GM19023 (cell line): ENCODE measurements around the gene GRM4.
"Not testable (repeated sequence)": the region's sequence is repeated elsewhere in the genome, so short reads cannot be mapped to it uniquely, and the experiment has no call there.

Experiments
- ATAC-seq: cut with Tn5 transposase; IDR thresholded peaks from one replicate; pipeline ENCODE4 v1.9.1; 2021; ENCODE audit warnings: mild to moderate bottlenecking, moderate library complexity; ENCODE audit not compliant: unreplicated experiment

Gene GRM4

DNA sequence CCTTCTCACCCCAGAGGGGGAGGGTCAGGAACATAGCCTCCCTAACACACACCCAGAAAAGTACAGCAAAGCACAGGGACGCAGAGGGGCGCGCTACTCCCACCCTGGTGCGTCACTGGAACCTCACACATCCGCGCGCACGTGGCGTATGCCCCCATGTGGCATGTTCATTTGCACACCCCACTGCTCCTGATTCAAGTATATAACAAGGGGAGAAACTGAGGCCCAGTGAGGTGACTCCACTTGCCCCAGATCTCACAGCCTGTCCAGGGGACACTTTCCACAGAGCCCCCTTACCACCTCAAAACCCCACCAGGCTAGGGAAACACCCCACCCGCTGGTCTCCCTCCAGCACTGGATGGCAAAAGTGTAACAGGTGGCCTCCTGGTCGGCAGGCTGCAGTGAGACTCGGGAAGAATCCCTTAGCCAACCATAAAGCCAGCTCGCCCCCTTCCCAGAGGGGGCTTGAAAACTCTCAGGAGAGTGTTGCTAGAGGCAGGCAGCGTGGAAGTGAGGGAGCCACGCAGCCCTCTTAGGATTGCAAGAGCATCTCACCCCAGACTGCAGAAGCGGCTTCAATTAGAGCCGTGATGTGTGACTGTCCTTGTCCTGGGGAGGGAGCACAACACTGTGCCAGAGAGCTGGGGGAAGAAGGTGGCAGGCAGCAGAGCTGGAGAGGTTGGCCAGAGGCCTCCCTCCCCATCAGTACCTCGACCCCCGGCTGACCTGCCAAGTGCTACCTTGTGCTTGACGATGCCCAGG is at the start of gene GRM4:
GRM4 (minus strand) TSS at position 67 of the 762 bp plus-strand sequence. CDS start 12,591 bp downstream, outside the sequence.
- ATAC-seq = no peak

DNA sequence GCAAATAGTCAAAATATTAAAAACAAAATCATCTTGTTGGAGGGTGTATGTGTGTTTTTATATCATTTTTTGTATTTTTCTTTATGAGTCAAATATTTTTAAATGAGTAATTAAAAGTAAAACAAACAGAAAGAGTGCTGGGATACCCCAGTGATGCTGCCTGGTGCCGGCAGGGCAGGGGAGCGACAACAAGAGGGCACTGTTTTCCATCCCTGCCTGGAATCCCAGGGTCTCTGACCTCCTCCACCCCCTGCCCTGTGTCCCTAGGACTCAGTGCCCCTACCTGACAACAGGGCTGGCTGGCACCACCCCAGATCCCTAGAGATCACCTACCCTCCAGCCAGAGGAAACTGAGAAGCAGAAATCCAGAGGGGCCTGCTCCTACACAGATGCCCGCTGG is 48.9 kb upstream of the GRM4 start:
- ATAC-seq = no peak

- ATAC-seq = no peak
Measured at GRCh38 chr6:34190504-34191122, 44.7 kb upstream of the GRM4 start.

DNA sequence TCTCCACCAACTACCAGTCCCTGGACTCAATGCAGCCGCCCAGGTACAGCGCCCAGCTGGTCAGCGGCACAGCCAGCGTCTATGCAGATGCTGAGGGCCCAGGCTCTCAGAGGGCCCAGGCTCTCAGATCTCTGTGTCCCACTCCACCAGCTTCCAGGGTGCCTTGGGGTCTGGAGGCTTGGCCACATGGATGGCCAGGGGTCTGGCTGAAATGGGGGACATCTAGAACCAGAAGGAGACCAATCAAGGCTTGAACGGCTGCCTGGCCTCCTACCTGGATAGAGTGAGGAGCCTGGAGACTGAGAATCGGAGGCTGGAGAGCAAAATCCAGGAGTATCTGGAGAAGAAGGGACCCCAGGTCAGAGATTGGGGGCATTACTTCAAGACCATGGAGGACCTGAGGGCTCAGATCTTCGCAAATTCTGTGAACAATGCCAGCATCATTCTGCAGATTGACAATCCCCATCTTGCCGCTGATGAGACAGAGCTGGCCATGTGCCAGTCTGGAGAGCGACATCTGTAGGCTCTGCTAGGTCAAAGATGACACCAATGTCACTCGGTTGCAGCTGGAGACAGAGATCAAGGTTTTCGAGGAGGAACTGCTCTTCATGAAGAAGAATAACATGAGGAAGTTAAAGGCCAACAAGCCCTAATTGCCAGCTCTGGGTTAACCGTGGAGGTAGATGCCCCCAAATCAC is 44.1 kb upstream of the GRM4 start:
- ATAC-seq = no peak

DNA sequence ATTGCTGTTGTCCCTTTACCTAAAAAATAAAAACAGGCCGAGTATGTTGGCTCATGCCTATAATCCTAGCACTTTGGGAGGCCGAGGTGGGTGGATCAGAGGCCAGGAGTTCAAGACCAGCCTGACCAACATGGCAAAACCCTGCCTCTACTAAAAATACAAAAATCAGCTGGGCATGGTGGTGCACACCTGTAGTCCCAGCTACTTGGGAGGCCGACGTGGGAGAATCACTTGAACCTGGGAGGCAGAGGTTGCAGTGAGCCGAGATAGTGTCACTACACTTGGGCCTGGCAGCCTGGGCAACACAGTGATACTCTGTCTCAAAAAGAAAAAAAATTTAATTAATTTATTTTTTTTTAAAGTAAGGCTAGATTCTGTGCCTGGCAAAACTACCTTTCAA is 38.8 kb upstream of the GRM4 start:
- not testable (repeated sequence) for ATAC-seq

- no peak for ATAC-seq
Measured at GRCh38 chr6:34182751-34183531, 37.1 kb upstream of the GRM4 start.

- no peak for ATAC-seq
Measured at GRCh38 chr6:34181908-34182307, 36.0 kb upstream of the GRM4 start.

DNA sequence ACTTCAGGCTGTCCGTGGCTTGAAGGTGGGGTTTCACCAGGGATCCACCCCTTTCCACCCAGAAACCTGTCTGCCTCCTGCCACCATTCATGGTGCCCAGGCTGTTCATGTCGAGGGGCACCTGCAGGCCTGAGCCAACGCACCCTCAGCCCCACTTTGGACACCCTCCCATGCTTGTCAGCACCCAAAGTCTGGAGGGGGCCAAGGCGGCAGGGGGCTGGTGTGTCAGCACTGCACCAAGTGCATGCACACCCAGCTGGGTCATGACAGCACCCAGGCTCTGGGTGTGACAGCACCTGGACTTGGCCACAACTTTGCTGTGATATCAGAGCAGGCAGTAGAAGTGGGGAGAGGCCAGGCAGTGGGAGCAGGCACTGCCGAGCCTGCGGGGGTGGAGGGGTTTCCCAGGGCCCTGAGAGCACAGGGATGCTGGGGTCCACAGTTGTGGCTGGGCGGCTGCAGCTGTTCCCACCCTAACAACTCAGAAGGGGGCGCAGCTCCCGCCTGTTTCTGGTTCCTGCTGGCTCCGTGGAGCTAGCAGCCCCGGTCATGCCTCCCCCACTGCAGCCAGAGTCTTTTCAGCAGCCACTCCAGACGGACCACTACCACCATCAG is 33.3 kb upstream of the GRM4 start:
- ATAC-seq = no peak

GRCh38 chr6:34178357-34179105 is 32.6 kb upstream of the GRM4 start:
- no peak for ATAC-seq

DNA sequence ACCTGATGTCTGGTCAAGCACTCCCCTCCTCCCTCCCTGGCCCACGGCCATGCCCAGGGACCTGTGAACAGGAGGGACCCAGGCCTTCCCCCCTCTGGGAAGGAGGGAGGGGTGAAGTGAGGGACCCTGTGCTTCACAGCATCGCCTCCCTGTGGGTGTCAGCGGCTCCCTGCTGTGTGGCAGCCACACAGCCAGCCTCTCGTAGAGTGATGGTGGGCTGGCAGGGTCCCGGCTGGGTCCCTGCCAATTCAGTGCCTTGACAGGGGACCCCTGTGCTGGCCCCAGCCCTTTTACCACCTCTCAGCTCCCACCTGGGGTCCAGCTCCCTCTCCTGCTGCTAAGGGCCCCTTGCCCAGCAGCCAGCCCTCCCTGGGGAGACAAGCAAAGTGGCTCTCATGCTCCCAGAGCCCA is 31.3 kb upstream of the GRM4 start:
- no peak for ATAC-seq

DNA sequence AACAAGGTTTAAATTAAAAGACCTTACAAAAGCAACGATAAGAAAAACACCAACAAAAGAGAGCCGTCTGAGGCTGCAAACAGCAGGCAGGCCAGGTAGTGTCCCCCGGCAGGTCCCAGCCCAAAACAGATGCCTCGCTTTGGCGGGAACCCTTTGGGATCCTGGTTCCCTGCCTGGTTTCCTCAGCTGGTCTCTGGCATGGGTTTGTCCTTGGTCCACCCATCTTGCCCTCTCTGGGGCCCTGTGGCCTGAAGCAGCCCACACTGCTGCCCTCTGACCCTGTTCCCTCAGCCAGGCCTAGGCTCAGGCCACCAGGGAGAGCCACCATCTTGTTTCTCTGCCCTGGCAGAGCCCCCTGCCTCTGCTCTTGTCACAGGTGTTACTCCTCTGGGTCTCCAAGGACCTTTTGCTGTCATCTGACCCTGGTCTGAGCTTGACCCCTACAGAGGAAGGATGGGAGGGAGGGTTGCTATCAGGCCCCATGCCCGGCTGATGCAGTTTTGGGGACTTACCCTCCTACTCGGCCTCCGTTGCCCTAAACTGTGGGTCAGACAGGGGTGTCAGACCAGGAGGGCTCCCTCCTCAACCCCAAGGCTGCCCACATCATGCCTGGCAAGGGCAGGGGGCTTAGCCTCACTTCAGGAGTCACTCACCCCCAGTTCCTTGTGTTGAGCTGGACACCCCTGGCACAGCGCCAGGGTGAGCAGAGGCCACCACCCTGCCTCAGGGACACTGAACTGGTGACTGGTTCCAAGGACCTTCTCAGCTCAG is 30.6 kb upstream of the GRM4 start:
- ATAC-seq = no peak

GRCh38 chr6:34174846-34175399 is 29.0 kb upstream of the GRM4 start:
- ATAC-seq = no peak

DNA sequence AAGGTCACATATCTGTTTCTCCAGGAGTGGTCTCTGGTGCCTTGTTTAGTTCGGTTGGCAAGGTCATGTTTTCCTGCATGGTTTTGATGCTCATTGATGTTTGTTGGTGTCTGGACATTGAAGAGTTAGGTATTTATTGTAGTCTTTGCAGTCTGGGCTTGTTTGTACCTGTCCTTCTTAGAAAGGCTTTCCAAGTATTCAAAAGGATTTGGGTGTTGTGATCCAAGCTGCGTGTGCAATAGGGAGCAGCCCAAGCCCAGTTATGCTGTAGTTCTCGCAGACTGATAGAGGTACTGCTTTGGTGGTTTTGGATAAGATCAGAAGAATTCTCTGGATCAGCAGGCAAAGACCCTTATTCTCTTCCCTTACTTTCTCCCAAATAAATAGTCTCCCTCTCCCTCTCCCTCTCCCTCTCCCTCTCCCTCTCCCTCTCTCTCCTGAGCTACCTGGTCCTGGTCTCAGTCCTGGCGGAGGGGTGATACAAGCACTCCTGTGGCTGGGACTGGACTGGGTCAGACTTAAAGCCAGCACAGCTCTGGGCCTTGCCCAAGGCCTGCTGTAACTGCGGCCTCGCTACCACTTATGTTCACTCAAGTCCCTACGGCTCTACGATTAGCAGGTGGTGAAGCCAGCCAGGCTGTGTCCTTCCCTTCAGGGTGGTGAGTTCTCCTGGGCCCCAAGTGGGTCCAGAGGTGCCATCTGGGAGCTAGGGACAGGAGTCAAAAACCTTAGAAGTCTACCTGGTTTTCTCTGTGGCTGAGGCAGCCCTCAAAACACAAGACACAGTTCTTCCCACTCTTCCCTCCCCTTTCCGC is 27.3 kb upstream of the GRM4 start:
- no peak for ATAC-seq

DNA sequence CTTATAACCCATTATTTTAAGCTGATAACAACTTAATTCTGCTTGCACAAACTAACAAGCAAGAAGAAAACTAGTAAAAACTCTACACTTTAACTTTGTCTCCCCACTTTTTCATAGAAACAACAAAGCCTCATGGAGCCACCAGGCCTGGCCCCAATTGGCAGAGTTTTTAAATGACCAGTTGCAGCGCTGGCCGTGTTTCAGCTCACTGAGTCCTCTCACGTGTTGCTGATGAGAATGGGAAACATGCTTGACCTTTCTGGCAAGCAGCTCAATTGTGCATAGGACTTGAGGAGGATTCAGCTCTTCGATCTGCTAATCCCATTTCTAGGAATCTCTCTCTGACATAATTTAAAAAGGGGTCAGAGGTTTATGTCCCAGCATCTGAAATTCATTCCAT is 24.5 kb upstream of the GRM4 start:
- no peak for ATAC-seq

- no peak for ATAC-seq
Measured at GRCh38 chr6:34169897-34170296, 24.0 kb upstream of the GRM4 start.

GRCh38 chr6:34161857-34162515 is 16.1 kb upstream of the GRM4 start:
- no peak for ATAC-seq

GRCh38 chr6:34159844-34160243 is 14.0 kb upstream of the GRM4 start:
- no peak for ATAC-seq

- ATAC-seq = no peak
Measured at GRCh38 chr6:34158876-34159275, 13.0 kb upstream of the GRM4 start.
